GM12801 (cell line): ENCODE results near the gene CYB561A3.

Experiments
- TF ChIP-seq, protein P1 (sequence below): IDR thresholded peaks from one replicate; pipeline ENCODE4 v1.5.1; 2011; ENCODE audit warnings: control low read depth; ENCODE audit not compliant: insufficient read length; ENCODE audit errors: extremely low read depth

Gene CYB561A3

DNA sequence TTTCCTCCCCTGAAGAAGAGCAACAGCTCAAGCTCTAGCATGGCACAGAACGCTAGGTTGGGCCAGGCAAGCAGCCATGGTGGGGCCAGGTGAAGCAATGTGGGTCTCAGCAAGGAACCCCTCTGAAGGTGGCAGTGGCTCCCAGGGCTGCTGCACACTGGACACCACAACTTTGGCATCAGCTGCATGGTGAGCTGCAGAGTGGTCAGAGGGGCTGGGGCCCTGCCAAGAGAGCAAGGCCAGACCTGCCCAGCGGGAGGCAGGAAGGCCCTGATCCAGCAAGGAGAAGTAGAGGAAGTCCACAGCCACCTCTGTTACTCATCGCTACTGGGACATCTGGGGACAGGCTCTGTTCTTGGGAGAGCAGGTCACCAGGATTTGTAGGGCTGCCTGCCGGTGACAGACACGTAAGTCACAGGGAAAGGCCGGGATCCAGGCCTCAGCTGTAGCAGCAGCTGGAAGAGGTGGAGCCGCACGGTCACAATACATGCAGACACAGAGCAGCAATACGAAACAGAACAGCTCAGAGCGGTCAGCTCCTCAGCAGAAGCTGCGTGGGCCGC is 12.4 kb downstream of the CYB561A3 start:
- TF ChIP-seq, protein P1, sequence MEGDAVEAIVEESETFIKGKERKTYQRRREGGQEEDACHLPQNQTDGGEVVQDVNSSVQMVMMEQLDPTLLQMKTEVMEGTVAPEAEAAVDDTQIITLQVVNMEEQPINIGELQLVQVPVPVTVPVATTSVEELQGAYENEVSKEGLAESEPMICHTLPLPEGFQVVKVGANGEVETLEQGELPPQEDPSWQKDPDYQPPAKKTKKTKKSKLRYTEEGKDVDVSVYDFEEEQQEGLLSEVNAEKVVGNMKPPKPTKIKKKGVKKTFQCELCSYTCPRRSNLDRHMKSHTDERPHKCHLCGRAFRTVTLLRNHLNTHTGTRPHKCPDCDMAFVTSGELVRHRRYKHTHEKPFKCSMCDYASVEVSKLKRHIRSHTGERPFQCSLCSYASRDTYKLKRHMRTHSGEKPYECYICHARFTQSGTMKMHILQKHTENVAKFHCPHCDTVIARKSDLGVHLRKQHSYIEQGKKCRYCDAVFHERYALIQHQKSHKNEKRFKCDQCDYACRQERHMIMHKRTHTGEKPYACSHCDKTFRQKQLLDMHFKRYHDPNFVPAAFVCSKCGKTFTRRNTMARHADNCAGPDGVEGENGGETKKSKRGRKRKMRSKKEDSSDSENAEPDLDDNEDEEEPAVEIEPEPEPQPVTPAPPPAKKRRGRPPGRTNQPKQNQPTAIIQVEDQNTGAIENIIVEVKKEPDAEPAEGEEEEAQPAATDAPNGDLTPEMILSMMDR, result no peak

DNA sequence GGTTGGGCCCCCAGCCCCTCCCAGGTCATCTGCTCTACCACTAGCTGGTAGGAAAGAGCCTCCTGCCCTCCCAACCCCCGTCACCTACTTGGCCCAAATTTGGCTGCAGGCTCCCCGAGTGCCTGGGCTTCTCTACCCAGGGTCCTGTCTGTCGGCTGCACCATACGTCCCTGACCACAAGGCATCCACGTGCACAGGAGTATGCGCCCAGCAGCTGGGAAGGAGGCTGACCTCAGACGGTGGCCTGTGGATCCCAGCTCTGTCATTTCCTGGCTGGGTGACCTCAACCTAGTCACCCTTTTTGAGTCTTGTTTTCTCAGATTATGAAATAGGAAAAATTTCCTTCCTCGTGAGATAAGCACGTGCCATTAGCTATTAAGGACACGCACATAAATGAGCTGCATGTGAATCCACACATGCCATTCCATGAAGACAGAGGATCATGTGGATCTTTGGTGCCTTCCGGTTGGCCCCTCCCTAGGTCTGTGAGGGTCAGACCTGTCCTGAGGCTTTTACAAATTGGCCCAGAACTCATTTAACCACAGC is 13.7 kb downstream of the CYB561A3 start:
- TF ChIP-seq, protein P1, result no peak

DNA sequence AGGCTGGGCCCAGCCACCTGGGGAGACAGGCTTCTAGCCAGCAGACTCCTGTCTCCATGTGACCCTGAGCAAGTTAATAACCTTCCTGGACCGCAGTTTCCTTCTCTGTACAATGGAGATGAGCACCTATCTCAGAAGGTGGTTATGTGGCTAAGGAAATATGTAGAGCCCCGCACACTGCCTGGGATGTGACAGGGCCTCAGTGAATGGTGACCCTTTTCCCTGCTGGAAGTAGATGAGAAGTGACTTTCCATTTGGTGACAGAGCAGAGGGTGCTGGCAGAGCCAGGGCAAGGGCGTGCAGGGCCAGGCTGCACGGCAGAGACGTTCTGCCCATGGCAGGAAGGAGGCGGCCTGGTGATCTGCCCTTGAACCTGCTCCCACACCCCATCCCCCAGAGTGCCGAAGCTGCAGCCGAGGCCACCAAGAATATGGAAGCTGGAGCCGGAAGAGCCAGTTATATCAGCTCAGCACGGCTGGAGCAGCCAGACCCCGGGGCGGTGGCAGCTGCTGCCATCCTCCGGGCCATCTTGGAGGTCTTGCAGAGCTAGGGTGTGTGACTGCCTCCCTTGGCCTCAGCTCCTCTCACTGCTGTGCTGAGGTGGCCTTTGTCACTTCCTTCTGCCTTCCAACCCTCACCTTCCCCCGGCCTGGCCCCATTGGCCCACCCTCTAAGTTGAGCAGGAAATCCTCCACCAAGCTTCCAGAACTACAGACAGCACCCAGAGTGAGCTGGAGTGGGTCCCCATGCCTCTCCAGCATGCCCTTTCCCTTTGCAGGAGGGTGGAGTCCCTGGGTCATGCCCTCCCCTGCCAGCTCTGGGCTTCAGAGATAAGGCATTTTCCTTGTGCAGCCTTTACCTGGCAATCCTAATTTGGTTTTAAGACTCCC is 15.5 kb downstream of the CYB561A3 start:
- TF ChIP-seq, protein P1, result no peak

DNA sequence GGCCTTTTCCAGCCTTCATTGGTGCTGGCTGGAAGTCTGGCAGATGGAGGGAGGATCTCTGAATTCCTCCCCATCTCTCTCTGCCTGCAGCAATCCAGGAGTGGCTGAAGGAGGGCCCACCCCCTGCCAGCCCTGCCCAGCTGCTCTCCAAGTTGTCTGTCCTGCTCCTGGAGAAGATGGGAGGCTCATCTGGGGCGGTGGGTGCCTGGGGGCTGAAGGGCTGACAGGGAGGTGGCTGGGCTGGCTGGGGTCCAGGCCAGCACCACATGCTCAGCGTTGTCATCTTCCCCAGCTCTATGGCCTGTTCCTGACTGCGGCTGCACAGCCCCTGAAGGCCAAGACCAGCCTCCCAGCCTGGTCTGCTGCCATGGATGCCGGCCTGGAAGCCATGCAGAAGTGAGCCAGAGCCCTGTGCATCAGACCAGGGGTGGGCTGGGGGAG is 16.5 kb downstream of the CYB561A3 start:
- TF ChIP-seq, protein P1, result no peak

DNA sequence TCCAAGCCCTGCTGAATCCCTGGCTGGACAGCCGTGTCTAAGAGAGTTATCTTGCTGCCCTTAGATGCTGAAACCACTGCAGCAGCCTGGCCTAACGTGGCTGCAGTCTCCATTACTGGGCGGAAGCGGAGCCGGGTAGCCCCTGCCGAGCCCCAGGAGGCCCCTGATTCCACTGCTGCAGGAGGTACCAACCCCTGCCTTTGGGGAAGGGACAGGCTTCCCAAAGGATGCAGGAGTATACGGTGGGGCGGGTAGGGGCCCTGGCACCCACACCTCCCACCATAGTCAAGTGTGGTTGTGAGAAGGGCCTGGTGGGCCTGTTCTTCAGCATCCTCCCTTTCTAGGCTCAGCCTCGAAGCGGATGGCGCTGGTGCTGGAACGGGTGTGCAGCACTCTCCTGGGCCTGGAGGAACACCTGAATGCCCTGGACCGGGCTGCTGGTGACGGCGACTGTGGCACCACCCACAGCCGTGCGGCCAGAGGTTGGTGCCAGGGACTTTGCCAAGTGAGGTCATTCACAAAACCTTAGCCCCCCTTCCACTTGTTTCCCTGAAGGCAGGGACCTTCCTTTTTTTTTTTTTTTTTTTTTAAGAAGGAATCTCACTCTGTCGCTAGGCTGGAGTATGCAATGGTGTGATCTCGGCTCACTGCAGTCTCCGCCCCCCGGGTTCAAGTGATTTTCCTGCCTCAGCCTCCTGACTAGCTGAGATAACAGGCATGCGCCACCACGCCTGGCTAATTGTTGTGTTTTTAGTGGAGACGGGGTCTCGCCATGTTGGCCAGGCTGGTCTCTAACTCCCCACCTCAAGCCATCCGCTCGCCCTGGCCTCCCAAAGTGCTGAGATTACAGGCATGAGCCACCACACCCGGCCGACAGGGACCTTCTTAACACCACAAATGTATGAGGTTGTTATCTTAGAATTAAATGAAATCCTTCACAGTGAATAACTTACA is 17.6 kb downstream of the CYB561A3 start:
- TF ChIP-seq, protein P1, result no peak

DNA sequence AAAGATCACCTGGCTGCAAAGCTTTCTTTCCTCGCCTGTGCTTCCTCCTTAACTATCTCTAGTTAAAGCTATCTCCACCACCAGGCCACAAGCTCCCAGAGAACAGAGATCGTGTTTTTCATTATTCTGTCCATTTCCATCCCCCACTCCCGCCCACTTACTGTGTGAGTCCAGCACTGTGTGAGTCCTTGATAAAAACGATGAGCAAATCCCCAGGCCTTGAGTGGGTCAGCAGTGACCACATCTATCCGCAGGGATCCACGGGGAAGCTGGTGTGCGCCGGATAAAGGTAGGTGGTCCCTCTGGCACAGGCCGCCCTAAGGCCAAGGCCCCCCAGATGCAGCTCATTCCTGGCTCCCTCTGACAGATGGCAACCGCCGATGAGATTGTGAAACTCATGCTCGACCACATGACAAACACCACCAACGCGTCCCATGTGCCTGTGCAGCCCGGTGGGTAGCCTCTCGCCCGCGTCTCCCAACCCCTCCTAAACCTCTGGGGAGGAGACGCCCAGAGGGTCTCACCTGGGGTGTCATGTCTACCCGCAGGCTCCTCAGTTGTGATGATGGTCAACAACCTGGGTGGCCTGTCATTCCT is 19.4 kb downstream of the CYB561A3 start:
- TF ChIP-seq, protein P1, result no peak
